Stomach smooth muscle (tissue), 2 donors: Measurements from ENCODE around the gene LTBP1.

Experiments used
- H3K27ac ChIP-seq: one replicate; pipeline ENCODE4 v1.7.0; 2013; ENCODE audit warnings: mild to moderate bottlenecking, low read length, inconsistent platforms
- H3K27me3 ChIP-seq, 2 donors: one replicate each; pipeline ENCODE4 v1.7.0; 2013; ENCODE audit warnings: low read length in 2 of 2; ENCODE audit not compliant: insufficient read depth in 2 of 2, control insufficient read depth in 1 of 2
- H3K36me3 ChIP-seq, 2 donors: one replicate each; pipeline ENCODE4 v1.7.0; 2013; ENCODE audit warnings: low read length in 2 of 2; ENCODE audit not compliant: control insufficient read depth in 2 of 2, insufficient read depth in 2 of 2
- H3K4me1 ChIP-seq: one replicate; pipeline ENCODE4 v1.7.0; 2013; ENCODE audit warnings: low read length; ENCODE audit not compliant: control insufficient read depth, insufficient read depth
- H3K4me3 ChIP-seq, 2 donors: one replicate each; pipeline ENCODE4 v1.7.0; 2013; ENCODE audit warnings: low read length in 2 of 2
- H3K9ac ChIP-seq, 2 donors: one replicate each; pipeline ENCODE4 v1.7.0; 2013; ENCODE audit warnings: low read length in 2 of 2, mild to moderate bottlenecking in 1 of 2
- H3K9me3 ChIP-seq, 2 donors: one replicate each; pipeline ENCODE4 v1.7.0; 2013; ENCODE audit warnings: low read length in 2 of 2; ENCODE audit not compliant: control insufficient read depth in 2 of 2
- donor health status: healthy.
- donor health status: Pancreatic carcinoma.

Gene LTBP1

GRCh38 chr2:33298233-33298632 lies 351.5 kb downstream of the LTBP1 start:
- Histone ChIP-seq H3K36me3 (peaks cover 6 to 9% of the 10 kb centered on the region in 2 donors), H3K4me1 (peaks cover 14% of the 10 kb centered on the region), H3K27ac (no peak overlapping the region), H3K4me3 (no peak overlapping the region), H3K9me3 (no peaks in the 10 kb centered on the region), H3K27me3 (no peaks in the 10 kb centered on the region), H3K9ac (no peak overlapping the region)

GRCh38 chr2:33301355-33301754 lies 354.6 kb downstream of the LTBP1 start:
- Histone ChIP-seq H3K9me3 (no peaks in the 10 kb centered on the region), H3K4me3 (no peak overlapping the region), H3K9ac (no peak overlapping the region), H3K27ac (no peak overlapping the region), H3K36me3 (peaks cover 9 to 10% of the 10 kb centered on the region in 2 donors), H3K27me3 (no peaks in the 10 kb centered on the region), H3K4me1 (peaks cover 16% of the 10 kb centered on the region)

- no peaks in the 10 kb centered on the region for H3K9me3 ChIP-seq
- peak overlapping the region; percentile 38 for H3K27ac ChIP-seq
- no peaks in the 10 kb centered on the region for H3K27me3 ChIP-seq
- no peak overlapping the region for H3K9ac ChIP-seq
- peaks cover 16% of the 10 kb centered on the region for H3K4me1 ChIP-seq
- H3K4me3 ChIP-seq, result no peak overlapping the region
- H3K36me3 ChIP-seq, result peaks cover 9 to 12% of the 10 kb centered on the region in 2 donors
Measured at GRCh38 chr2:33302348-33302747, 355.6 kb downstream of the LTBP1 start.

GRCh38 chr2:33304032-33304864 lies 357.5 kb downstream of the LTBP1 start:
- peak overlapping the region; percentile 1 to 16 for H3K4me3 ChIP-seq
- H3K9ac ChIP-seq, result peak overlapping the region in 1 of 2 donors; percentile 22
- H3K9me3 ChIP-seq, result no peaks in the 10 kb centered on the region
- peaks cover 16% of the 10 kb centered on the region for H3K4me1 ChIP-seq
- peak overlapping the region; percentile 72 for H3K27ac ChIP-seq
- H3K27me3 ChIP-seq, result no peaks in the 10 kb centered on the region
- peaks cover 9 to 13% of the 10 kb centered on the region in 2 donors for H3K36me3 ChIP-seq

GRCh38 chr2:33307659-33308270 lies 361.0 kb downstream of the LTBP1 start:
- no peak overlapping the region for H3K4me3 ChIP-seq
- no peaks in the 10 kb centered on the region for H3K9me3 ChIP-seq
- H3K4me1 ChIP-seq, result peaks cover 11% of the 10 kb centered on the region
- no peak overlapping the region for H3K9ac ChIP-seq
- no peaks in the 10 kb centered on the region for H3K27me3 ChIP-seq
- no peak overlapping the region for H3K27ac ChIP-seq
- peaks cover 4 to 11% of the 10 kb centered on the region in 2 donors for H3K36me3 ChIP-seq

- H3K4me1 ChIP-seq, result no peaks in the 10 kb centered on the region
- no peaks in the 10 kb centered on the region for H3K27me3 ChIP-seq
- H3K36me3 ChIP-seq, result peaks cover 16 to 17% of the 10 kb centered on the region in 2 donors
- H3K27ac ChIP-seq, result no peak overlapping the region
- no peak overlapping the region for H3K4me3 ChIP-seq
- no peaks in the 10 kb centered on the region for H3K9me3 ChIP-seq
- H3K9ac ChIP-seq, result no peak overlapping the region
Measured at GRCh38 chr2:33312355-33312754, 365.6 kb downstream of the LTBP1 start.

GRCh38 chr2:33313039-33313438 lies 366.3 kb downstream of the LTBP1 start:
- Histone ChIP-seq H3K9ac (no peak overlapping the region), H3K36me3 (peaks cover 16 to 18% of the 10 kb centered on the region in 2 donors), H3K4me3 (no peak overlapping the region), H3K4me1 (no peaks in the 10 kb centered on the region), H3K27me3 (no peaks in the 10 kb centered on the region), H3K27ac (no peak overlapping the region), H3K9me3 (no peaks in the 10 kb centered on the region)

GRCh38 chr2:33314541-33314940 lies 367.8 kb downstream of the LTBP1 start:
- peaks cover 16 to 24% of the 10 kb centered on the region in 2 donors for H3K36me3 ChIP-seq
- H3K9me3 ChIP-seq, result no peaks in the 10 kb centered on the region
- H3K27me3 ChIP-seq, result no peaks in the 10 kb centered on the region
- no peak overlapping the region for H3K9ac ChIP-seq
- peak overlapping the region; percentile 13 for H3K27ac ChIP-seq
- H3K4me3 ChIP-seq, result no peak overlapping the region
- H3K4me1 ChIP-seq, result no peaks in the 10 kb centered on the region

- Histone ChIP-seq H3K27me3 (no peaks in the 10 kb centered on the region), H3K4me1 (no peaks in the 10 kb centered on the region), H3K4me3 (no peak overlapping the region), H3K9me3 (no peaks in the 10 kb centered on the region), H3K9ac (no peak overlapping the region), H3K36me3 (peaks cover 12 to 21% of the 10 kb centered on the region in 2 donors), H3K27ac (no peak overlapping the region)
Measured at GRCh38 chr2:33316328-33316727, 369.6 kb downstream of the LTBP1 start.

- Histone ChIP-seq H3K27ac (peak overlapping the region; percentile 50), H3K9ac (no peak overlapping the region), H3K36me3 (peaks cover 12 to 21% of the 10 kb centered on the region in 2 donors), H3K9me3 (no peaks in the 10 kb centered on the region), H3K4me3 (no peak overlapping the region), H3K27me3 (no peaks in the 10 kb centered on the region), H3K4me1 (peaks cover 5% of the 10 kb centered on the region)
Measured at GRCh38 chr2:33317369-33318007, 370.7 kb downstream of the LTBP1 start.
